GM18526 (cell line): ENCODE results near the gene GGT7.
A peak's percentile ranks its signal among the peaks of the same experiment; 100 is the strongest.

Experiments used
- POLR2A ChIP-seq: IDR thresholded peaks from 3 replicates; pipeline ENCODE4 v1.6.1; 2011; ENCODE audit not compliant: insufficient read length; ENCODE audit errors: extremely low read depth

GGT7 gene

DNA sequence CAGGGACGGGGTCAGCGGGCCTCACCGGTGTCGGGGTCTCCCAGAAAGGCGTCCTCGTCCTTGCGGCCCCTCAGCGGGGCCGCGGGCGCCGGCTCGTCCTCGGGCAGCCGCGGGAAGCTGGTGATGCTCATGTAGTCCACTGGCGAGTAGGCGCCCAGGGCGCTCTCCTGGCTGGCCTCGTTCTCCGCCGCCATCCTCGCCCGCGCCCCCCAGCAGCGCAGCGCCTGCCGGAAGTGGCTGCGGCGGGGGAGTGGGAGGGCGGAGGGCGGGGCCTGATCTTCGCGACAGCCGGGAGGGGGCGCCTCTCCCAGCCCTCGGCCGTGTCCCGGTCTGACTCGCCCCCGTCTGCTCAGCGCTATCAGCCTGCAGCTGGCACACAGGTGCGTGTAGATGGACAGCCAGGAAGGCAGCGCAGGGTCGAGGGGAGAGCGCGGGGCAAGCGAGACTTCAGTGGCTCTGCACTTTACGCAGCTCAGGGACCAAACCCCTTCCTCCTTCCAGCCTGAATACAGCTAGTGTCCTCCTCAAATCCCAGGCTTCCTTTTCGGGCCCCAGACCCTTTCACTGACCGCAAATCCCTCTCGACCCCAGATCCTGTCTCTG is at the start of gene GGT7:
GGT7 (minus strand) TSS at position 235 of the 603 bp plus-strand sequence; CDS start at position 194, 41 bp downstream.
- peak; percentile 18 for TF ChIP-seq POLR2A

GRCh38 chr20:34921436-34921835 is 48.8 kb upstream of the GGT7 start:
- TF ChIP-seq POLR2A: no peak

DNA sequence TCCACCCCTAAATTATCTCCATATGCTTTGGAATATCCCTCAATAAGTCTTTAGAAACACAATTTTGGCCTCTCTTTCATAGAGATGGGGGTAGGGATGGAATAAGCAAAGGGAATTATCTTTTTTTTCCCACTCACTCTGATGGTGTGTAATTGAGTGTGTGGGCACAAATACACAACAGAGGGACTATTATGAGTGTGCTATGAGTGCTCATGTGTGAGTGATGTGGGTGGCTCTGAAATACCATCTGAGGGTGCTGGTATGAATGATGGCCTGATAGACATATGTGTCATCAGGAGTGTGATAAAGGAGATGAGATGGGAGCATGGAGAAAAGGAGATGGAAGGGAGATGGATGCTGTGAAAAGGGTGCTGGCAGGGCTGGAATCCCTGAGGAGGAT is 47.4 kb upstream of the GGT7 start:
- TF ChIP-seq POLR2A: no peak

GRCh38 chr20:34916774-34917354 is 44.2 kb upstream of the GGT7 start:
- TF ChIP-seq POLR2A: no peak

DNA sequence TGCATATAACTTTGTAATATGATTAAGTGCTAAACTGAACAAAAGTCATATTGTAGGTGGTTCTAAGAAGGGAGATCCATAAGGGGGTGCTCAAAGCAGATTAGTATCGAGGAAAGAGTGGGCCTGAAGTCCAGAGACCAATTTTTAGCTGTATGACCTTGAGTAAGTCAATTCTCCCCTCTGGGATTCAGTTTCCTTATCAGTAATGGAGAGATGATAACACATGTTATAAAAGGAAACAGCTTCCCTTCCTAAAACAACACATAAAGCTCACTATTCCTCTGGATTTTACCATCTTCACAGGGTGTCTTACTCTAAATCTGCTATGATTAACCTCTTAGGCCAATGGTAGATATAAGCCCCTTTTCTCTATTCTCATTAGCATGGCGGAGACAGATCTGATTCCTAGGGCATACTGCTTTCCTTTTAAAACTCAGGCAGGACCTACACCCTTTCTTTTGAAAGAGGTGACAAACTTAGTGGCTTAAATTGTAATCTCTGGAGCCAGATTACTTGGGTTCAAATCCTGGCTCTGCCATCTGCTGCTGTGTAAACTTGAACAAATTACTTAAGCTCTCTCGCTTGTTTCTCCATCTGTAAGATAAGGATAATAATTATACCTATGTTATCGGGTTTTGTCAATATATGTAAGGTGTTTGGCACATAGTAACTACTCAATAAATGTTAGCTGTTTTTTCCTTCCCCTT is 43.2 kb upstream of the GGT7 start:
- TF ChIP-seq POLR2A: no peak

DNA sequence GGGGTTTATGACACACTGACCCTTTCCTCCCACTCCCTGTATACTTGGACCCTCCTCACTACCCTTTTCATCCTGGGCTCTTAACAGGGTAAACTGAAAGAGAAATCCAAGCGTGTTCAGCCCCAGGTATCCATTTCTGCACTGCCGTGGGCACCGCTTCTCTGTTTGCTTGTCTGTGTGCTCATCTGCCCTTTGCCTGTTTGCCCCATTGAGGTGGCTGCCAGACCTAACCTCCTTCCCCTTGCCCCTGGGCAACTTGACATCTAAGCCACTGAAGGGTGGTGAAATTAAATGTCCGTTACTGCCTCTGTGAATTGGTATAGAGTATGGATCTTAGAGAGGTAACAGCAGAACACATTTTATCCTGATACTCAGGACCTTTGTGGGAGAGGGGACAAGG is 42.5 kb upstream of the GGT7 start:
- no peak for TF ChIP-seq POLR2A

DNA sequence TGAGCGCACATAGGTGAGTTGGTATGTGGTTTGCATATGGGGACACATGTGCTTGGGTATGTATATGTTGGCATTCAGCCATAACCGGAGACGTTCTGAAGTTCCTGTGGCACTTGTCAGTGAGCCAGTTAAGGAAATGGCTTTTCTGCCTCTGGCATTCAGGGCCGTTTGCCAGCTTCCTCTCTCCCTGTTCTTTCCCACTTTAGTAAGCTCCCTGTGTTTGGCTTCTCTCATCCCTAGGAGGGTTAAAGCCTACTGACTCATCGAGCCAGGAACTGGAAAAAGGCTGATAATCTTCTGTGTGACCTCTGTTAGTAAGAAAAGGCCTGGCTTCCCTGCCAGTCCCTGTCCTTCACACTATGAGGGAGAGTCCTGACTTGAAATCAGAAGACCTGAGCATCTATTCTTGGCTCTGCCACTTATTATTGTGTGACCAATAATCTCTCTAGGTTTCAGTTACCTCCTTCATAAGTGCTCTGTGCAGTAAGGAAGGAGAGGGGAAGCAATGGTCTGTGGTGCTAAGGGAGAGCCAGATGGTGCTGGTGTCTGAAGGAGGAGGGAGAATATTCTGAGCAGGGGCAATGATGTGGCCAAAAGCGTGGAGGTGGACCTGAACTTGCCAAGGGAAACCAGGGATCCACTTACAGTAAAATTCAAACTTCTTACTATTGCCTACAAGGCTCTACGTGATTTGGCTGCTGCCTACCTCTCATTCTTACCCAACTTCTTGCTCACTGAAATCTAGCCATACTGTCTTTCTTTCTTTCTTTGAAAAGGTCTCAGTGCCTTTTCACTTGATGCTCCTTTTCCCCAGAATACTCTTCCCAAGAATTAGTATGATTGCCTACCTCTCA is 35.2 kb upstream of the GGT7 start:
- no peak for TF ChIP-seq POLR2A

GRCh38 chr20:34904202-34904621 is 31.6 kb upstream of the GGT7 start:
- no peak for TF ChIP-seq POLR2A

- TF ChIP-seq POLR2A: no peak
Measured at GRCh38 chr20:34896086-34896621, 23.5 kb upstream of the GGT7 start.

DNA sequence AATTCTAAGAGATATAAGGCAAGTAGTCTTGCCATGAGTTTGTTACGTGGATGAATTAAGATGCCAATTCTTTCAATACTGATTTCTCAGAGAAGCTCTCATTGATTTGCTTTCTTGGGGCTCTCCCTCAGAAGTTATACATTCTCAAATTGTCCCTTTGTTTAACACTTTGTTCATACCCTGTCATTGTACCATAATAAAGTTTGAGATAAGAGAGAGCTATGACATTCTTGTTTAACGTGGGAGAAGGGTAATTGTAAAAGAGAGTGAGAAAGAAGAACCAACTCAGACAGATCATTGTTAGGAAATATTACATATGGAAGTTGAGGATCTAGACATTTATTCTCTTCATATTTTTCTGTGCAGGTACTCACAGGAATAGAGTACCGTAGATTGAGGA is 22.8 kb upstream of the GGT7 start:
- no peak for TF ChIP-seq POLR2A

DNA sequence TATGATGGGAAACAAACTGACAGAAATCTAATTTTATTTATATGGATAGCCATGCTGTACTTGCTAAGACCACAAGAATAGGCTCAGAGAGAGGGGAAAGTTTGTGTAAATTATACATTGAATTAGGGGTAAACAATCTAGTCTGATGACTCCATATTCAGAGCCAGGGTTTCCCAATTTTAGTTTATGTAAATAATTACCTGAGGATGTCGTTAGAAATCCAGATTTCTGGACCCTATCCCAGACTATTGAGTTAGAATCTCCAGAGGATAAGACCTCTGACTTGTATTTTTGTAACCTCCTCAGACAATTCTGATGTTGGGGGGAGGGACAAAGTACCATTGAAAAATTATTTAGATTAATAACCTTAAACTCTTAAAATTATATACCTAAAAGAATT is 22.1 kb upstream of the GGT7 start:
- TF ChIP-seq POLR2A: no peak

DNA sequence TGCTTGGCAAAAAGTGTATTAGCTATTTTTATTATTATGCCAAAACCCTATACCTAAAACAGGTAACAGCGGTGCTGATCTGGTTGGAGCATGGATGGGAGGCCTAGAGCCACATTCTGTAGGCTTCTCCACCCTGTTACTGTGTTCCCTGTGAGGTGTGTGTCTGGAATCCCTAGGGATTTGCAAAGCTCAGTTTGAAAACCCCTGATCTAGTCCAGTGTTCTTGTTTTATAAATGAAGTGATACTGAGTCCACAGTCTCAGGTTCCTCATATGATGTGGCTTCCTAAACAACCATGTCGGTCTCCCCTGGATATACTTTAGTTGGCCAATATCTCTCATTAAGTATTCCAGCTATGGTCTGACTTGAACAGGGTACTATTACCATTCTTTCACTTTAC is 20.0 kb upstream of the GGT7 start:
- TF ChIP-seq POLR2A: no peak

DNA sequence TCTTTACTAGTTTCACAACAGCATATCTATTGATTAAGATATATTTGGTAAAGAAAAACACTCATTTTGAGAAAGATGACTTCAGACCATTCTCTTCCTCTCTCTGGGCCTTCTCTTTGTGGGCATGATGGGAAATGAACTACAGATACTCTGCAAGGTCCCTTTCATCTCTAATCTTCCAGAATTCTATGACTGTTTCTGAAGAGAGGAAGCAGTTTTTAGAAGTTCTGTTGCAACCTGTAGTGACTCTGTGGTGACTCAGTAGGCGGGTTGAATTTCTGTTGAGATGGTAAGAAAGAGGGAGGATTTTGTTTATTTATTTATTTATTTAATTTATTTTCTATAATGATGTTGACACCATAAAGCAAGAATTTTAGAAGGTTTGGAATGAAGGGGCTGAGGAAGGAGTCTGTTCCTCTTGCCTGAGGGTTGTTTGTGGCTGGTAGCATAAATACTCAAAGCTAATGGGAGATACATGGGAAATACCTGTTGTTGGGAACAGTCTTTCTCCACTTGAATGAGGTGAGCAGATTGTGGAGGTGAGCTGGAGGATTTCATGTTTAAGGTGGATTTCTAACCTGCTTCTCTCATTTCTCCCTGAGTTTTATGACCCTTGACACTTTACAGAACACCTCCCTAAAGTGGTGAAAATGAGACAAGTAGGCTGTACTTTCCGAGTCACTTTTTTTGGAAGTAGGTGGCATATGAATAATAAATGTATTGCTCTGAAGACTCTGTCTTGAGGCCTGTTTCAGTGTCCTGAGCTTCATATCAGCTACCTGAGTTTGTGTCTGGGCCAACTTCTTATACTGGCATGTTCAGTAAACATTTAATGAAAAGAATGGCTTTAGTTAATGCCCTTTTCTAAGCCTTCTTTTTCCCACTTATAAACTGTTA is 18.8 kb upstream of the GGT7 start:
- TF ChIP-seq POLR2A: no peak

- no peak for TF ChIP-seq POLR2A
Measured at GRCh38 chr20:34888468-34888867, 15.8 kb upstream of the GGT7 start.
